ENCODE results near the gene LRTM2.

The LRTM2 gene

GRCh38 chr12:1808798-1809480, 11.4 kb upstream of the LRTM2 start:
- DNase-seq = no peak
- Mint-ChIP-seq H3K27ac (peak overlapping the region; percentile 71), H3K9me3 (no peaks in the 10 kb centered on the region), H3K4me1 (peaks cover 61% of the 10 kb centered on the region), H3K27me3 (ENCODE audit: low read depth, poor library complexity) (peaks cover 28% of the 10 kb centered on the region), H3K4me3 (no peak overlapping the region), H3K36me3 (ENCODE audit: low read depth) (no peaks in the 10 kb centered on the region)
- no peak for TF ChIP-seq CTCF (IDR thresholded peaks at IDR 0.05)

- no peaks in the 10 kb centered on the region for H3K9me3 Mint-ChIP-seq
- H3K4me1 Mint-ChIP-seq = peaks cover 60% of the 10 kb centered on the region
- no peaks in the 10 kb centered on the region for H3K36me3 Mint-ChIP-seq (ENCODE audit: low read depth)
- no peak for DNase-seq
- peak overlapping the region; percentile 54 for H3K27ac Mint-ChIP-seq
- peaks cover 35% of the 10 kb centered on the region for H3K27me3 Mint-ChIP-seq (ENCODE audit: low read depth, poor library complexity)
- H3K4me3 Mint-ChIP-seq = no peak overlapping the region
- no peak for TF ChIP-seq CTCF (IDR thresholded peaks at IDR 0.05)
Measured at GRCh38 chr12:1809591-1810190, 10.7 kb upstream of the LRTM2 start.

GRCh38 chr12:1810201-1810930, 10.0 kb upstream of the LRTM2 start:
- Mint-ChIP-seq H3K9me3 (no peaks in the 10 kb centered on the region), H3K27ac (peak overlapping the region; percentile 54), H3K4me3 (no peak overlapping the region), H3K27me3 (ENCODE audit: low read depth, poor library complexity) (peaks cover 39% of the 10 kb centered on the region), H3K36me3 (ENCODE audit: low read depth) (no peaks in the 10 kb centered on the region), H3K4me1 (peaks cover 64% of the 10 kb centered on the region)
- no peak for TF ChIP-seq CTCF (IDR thresholded peaks at IDR 0.05)
- DNase-seq = no peak

- H3K9me3 Mint-ChIP-seq = no peaks in the 10 kb centered on the region
- H3K36me3 Mint-ChIP-seq (ENCODE audit: low read depth) = no peaks in the 10 kb centered on the region
- DNase-seq = no peak
- peaks cover 69% of the 10 kb centered on the region for H3K4me1 Mint-ChIP-seq
- peak overlapping the region; percentile 46 for H3K27ac Mint-ChIP-seq
- TF ChIP-seq CTCF (IDR thresholded peaks at IDR 0.05) = no peak
- no peak overlapping the region for H3K4me3 Mint-ChIP-seq
- peaks cover 44% of the 10 kb centered on the region for H3K27me3 Mint-ChIP-seq (ENCODE audit: low read depth, poor library complexity)
Measured at GRCh38 chr12:1810931-1811280, 9.5 kb upstream of the LRTM2 start.

- DNase-seq = no peak
- Mint-ChIP-seq H3K9me3 (peaks cover under 1% of the 10 kb centered on the region), H3K27ac (no peak overlapping the region), H3K4me1 (peaks cover 75% of the 10 kb centered on the region), H3K4me3 (no peak overlapping the region), H3K36me3 (ENCODE audit: low read depth) (no peaks in the 10 kb centered on the region), H3K27me3 (ENCODE audit: low read depth, poor library complexity) (peaks cover 42% of the 10 kb centered on the region)
- no peak for TF ChIP-seq CTCF (IDR thresholded peaks at IDR 0.05)
Measured at GRCh38 chr12:1811281-1811947, 9.0 kb upstream of the LRTM2 start.
